Endothelial cell of umbilical vein (primary cell): ENCODE results near the gene SLF1. TPM values are rescaled to one million over a fixed set of nuclear protein-coding genes. Genes with fewer than 3 reads are reported as not detected.

ENCODE experiments used
- BruUV-seq: library from RNA; stranded (reverse); fragments of 400-500 nt; replicated peaks from 2 replicates; lab custom pipeline; 2021; lab: Mats Ljungman, UMichigan
- CTCF ChIA-PET: fragments of 300-600, 350-600 bp; sonication (Branson Sonifier 250); formaldehyde crosslinking; loops from one replicate; lab custom pipeline; 2021; ENCODE audit warnings: antibody characterized with exemption, inconsistent platforms; lab: Charles Lee
- POLR2A ChIA-PET: fragments of 300-600, 350-600 bp; sonication (Branson Sonifier 250); formaldehyde crosslinking; loops from one replicate; lab custom pipeline; 2021; ENCODE audit warnings: antibody characterized with exemption, inconsistent platforms; lab: Charles Lee
- DNase-seq: peaks from one replicate; pipeline ENCODE4 v3.0.0-alpha.2; 2011; ENCODE audit warnings: low read depth, low spot score
- FAIRE-seq: peaks from 2 replicates; lab custom pipeline; 2011; peaks lifted over from hg19 to GRCh38; lab: Jason Lieb, UNC
- H2AFZ ChIP-seq: 2 replicates; pipeline ENCODE4 v1.6.0; 2012; ENCODE audit warnings: low read depth, low read length, control low read depth, inconsistent platforms
- H3K27ac ChIP-seq: 2 replicates; pipeline ENCODE4 v1.5.1; 2011; ENCODE audit warnings: low read depth, mild to moderate bottlenecking, control low read depth, low read length, moderate library complexity; ENCODE audit not compliant: insufficient read depth
- H3K27me3 ChIP-seq, 2 experiments: 2 replicates each; pipeline versions ENCODE4 v1.6.0 to v1.6.1; 2011; ENCODE audit warnings: low read length in 2 of 2, mixed read lengths in 1 of 2; ENCODE audit not compliant: control insufficient read depth in 2 of 2, insufficient read depth in 2 of 2
- H3K36me3 ChIP-seq, 2 experiments: 2 replicates in 1 of 2; 3 replicates in 1 of 2; pipeline ENCODE4 v1.5.1; 2011; ENCODE audit warnings: low read length in 2 of 2, mild to moderate bottlenecking in 1 of 2, moderate library complexity in 1 of 2; ENCODE audit not compliant: control insufficient read depth in 2 of 2, insufficient read depth in 2 of 2; ENCODE audit errors: extremely low read depth in 1 of 2
- H3K4me1 ChIP-seq: 3 replicates; pipeline ENCODE4 v1.5.1; 2011; ENCODE audit warnings: mild to moderate bottlenecking, low read length; ENCODE audit not compliant: control insufficient read depth, insufficient read depth; ENCODE audit errors: extremely low read depth
- H3K4me2 ChIP-seq: 2 replicates; pipeline ENCODE4 v1.6.1; 2011; ENCODE audit warnings: low read length, control low read depth, mixed read lengths; ENCODE audit not compliant: insufficient read depth
- H3K4me3 ChIP-seq, 3 experiments: fragments of 200-600 bp in 1 of 3; sonication (generic), shearing (Covaris generic) in 1 of 3; replicated peaks in 1 of 3; 2 replicates each; pipeline ENCODE4 v1.5.1; 2011 to 2016; ENCODE audit warnings: control low read depth in 3 of 3, low read length in 3 of 3, mild to moderate bottlenecking in 2 of 3, inconsistent platforms in 1 of 3, low read depth in 1 of 3, moderate library complexity in 1 of 3; ENCODE audit not compliant: insufficient read depth in 1 of 3
- H3K79me2 ChIP-seq: 2 replicates; pipeline ENCODE4 v1.6.0; 2012; ENCODE audit warnings: low read length, inconsistent platforms; ENCODE audit not compliant: control insufficient read depth, insufficient read depth
- H3K9ac ChIP-seq: replicated peaks from 2 replicates; pipeline ENCODE3; 2011; ENCODE audit warnings: low read length, control low read depth; ENCODE audit not compliant: insufficient read depth; ENCODE audit errors: extremely low read depth
- H3K9me1 ChIP-seq: replicated peaks from 3 replicates; pipeline ENCODE4 v1.6.0; 2011; ENCODE audit warnings: mild to moderate bottlenecking, low read length; ENCODE audit not compliant: control insufficient read depth, insufficient read depth; ENCODE audit errors: extremely low read depth
- H3K9me3 ChIP-seq: replicated peaks from 2 replicates; pipeline ENCODE4 v1.5.1; 2012; ENCODE audit warnings: low read length, inconsistent platforms; ENCODE audit not compliant: control insufficient read depth, insufficient read depth
- H4K20me1 ChIP-seq: replicated peaks from 2 replicates; pipeline ENCODE3; 2011; ENCODE audit warnings: mild to moderate bottlenecking, low read length; ENCODE audit not compliant: control insufficient read depth, insufficient read depth; ENCODE audit errors: extremely low read depth
- EZH2 ChIP-seq: IDR thresholded peaks from 2 replicates; pipeline ENCODE4 v1.6.1; 2012; ENCODE audit warnings: borderline replicate concordance, low read depth, mild to moderate bottlenecking, moderate library complexity, low read length, inconsistent platforms; ENCODE audit not compliant: severe bottlenecking
- FOS ChIP-seq: IDR thresholded peaks from 2 replicates; pipeline ENCODE4 v1.6.1; 2011; ENCODE audit warnings: mild to moderate bottlenecking, low read length, moderate library complexity, borderline replicate concordance; ENCODE audit not compliant: insufficient read depth
- GATA2 ChIP-seq: IDR thresholded peaks from 2 replicates; pipeline ENCODE4 v1.7.0; 2011; ENCODE audit warnings: low read depth, mild to moderate bottlenecking, moderate library complexity, mixed read lengths, low read length; ENCODE audit not compliant: insufficient read length, insufficient read depth
- JUN ChIP-seq: IDR thresholded peaks from 2 replicates; pipeline ENCODE4 v1.6.1; 2011; ENCODE audit warnings: borderline replicate concordance, low read depth; ENCODE audit not compliant: insufficient read length, insufficient read depth
- MAX ChIP-seq: IDR thresholded peaks from 2 replicates; pipeline ENCODE4 v1.6.1; 2011; ENCODE audit not compliant: insufficient read depth, insufficient read length
- MYC ChIP-seq: IDR thresholded peaks from one replicate; pipeline ENCODE4 v1.6.1; 2011; ENCODE audit warnings: mild to moderate bottlenecking, low read depth, low read length
- POLR2A ChIP-seq: IDR thresholded peaks from 2 replicates; pipeline ENCODE4 v1.6.1; 2012; ENCODE audit warnings: low read depth, mild to moderate bottlenecking, control low read depth, low read length
- POLR2AphosphoS5 ChIP-seq: IDR thresholded peaks from 2 replicates; pipeline ENCODE4 v1.6.1; 2012; ENCODE audit warnings: low read depth, mild to moderate bottlenecking, control low read depth, low read length, moderate library complexity; ENCODE audit not compliant: insufficient read depth
- dilution Hi-C: fragments of 300-500 bp; cut with MboI; formaldehyde crosslinking; loops from one replicate; pipeline ENCODE4 v1.15.0; 2019; ENCODE audit warnings: low sequenced_read_pairs; ENCODE audit not compliant: extremely low pct_ligation_motif_present
- intact Hi-C: fragments of 100-400 bp; cut with micrococcal nuclease; formaldehyde crosslinking; loops from one replicate; pipeline ENCODE4 v1.10.0; 2022
- polyA plus RNA-seq, 4 experiments: library from polyadenylated mRNA; depleted of rRNA in 3 of 4; stranded (reverse) in 3 of 4; unstranded in 1 of 4; fragments of >200 nt; gene quantifications; 2 replicates each; pipeline versions ENCODE4 v1.2.1 to v1.2.3, GENCODE V29; 2011 to 2012; ENCODE audit warnings: missing spikeins in 1 of 4
- total RNA-seq: library from RNA; stranded (reverse); gene quantifications from 2 replicates; pipeline ENCODE4 v1.2.3, GENCODE V29; 2021
- TF ChIP-seq, protein P1 (sequence below), 2 donors: IDR thresholded peaks; 1 replicate in 1 of 2; 2 replicates in 1 of 2; pipeline ENCODE4 v1.5.1; 2011; ENCODE audit warnings: low read length in 2 of 2, mild to moderate bottlenecking in 2 of 2, moderate library complexity in 2 of 2, control low read depth in 1 of 2, inconsistent platforms in 1 of 2, low read depth in 1 of 2; ENCODE audit not compliant: insufficient read depth in 1 of 2; ENCODE audit errors: extremely low read depth in 1 of 2

The SLF1 gene
- total and polyA plus RNA-seq, 2 donors (not counting 3 experiments of a cell fraction or from before 2014, with no cell fraction given), result 1.4 to 8.5 TPM

- TF ChIP-seq, protein P1, sequence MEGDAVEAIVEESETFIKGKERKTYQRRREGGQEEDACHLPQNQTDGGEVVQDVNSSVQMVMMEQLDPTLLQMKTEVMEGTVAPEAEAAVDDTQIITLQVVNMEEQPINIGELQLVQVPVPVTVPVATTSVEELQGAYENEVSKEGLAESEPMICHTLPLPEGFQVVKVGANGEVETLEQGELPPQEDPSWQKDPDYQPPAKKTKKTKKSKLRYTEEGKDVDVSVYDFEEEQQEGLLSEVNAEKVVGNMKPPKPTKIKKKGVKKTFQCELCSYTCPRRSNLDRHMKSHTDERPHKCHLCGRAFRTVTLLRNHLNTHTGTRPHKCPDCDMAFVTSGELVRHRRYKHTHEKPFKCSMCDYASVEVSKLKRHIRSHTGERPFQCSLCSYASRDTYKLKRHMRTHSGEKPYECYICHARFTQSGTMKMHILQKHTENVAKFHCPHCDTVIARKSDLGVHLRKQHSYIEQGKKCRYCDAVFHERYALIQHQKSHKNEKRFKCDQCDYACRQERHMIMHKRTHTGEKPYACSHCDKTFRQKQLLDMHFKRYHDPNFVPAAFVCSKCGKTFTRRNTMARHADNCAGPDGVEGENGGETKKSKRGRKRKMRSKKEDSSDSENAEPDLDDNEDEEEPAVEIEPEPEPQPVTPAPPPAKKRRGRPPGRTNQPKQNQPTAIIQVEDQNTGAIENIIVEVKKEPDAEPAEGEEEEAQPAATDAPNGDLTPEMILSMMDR (IDR thresholded peaks at IDR 0.05; ENCODE audit: extremely low read depth in 1 of 2, insufficient read depth in 1 of 2, low read depth in 1 of 2, low read length in 2 of 2), result no peak
- TF ChIP-seq MYC (no peak), MAX (no peak), POLR2A (no peak), POLR2AphosphoS5 (no peak), FOS (no peak), JUN (no peak), EZH2 (no peak), GATA2 (no peak)
- ChIA-PET POLR2A (no interaction called here), CTCF (interaction anchor here (1.7 kb wide), 1 partner anchor 44 kb away, joined by 7 read pairs; no protein-coding TSS in a partner anchor)
- FAIRE-seq (no peak), DNase-seq (no peak)
- H3K9me3 ChIP-seq, result no peaks in the 10 kb centered on the region
- H3K27ac ChIP-seq, result no peak overlapping the region
- intact Hi-C loops (loop anchor here (5.0 kb wide), 1 partner anchor 582 kb away; a partner anchor contains a TSS), dilution Hi-C loops (no loop called here)
- no peak overlapping the region for H3K4me2 ChIP-seq
- H3K36me3 ChIP-seq, result no peaks in the 10 kb centered on the region
- no peaks in the 10 kb centered on the region for H4K20me1 ChIP-seq
- H2AFZ ChIP-seq, result no peak overlapping the region
- H3K9ac ChIP-seq, result no peak overlapping the region
- peaks cover 15% of the 10 kb centered on the region for H3K4me1 ChIP-seq
- H3K79me2 ChIP-seq, result no peaks in the 10 kb centered on the region
- H3K27me3 ChIP-seq, result no peaks in the 10 kb centered on the region
- BruUV-seq, result no TSS peak
- no peaks in the 10 kb centered on the region for H3K9me1 ChIP-seq
- H3K4me3 ChIP-seq, result no peak overlapping the region
Measured at GRCh38 chr5:94694671-94695070, 76.2 kb downstream of the SLF1 start.
